ENCODE measurements around the gene ATP4B. TPM values are rescaled to one million over a fixed set of nuclear protein-coding genes. Genes with fewer than 3 reads are reported as not detected.

Gene ATP4B
- polyA plus RNA-seq, 1 donor (not counting 4 experiments of a cell fraction or from before 2014, with no cell fraction given) = not detected

DNA sequence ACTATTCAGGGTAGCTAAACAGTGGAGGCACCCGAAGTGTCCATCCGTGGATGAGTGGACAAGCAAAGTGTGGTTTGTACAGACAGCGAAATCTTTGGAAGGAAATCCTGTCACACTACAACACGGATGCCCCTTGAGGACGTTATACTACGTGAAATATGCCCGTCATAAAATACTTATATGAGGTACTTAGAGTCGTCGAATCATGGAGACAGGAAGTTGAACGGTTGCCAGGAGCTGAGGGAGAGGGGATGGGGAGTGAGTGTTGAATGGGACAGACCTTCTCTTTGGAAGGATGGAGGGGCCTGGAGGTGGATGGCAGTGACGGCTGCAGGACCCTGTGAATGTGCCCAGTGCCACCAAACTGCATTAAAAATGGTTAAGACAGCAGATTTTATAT is 11.6 kb downstream of the ATP4B start:
- Histone ChIP-seq H3K4me1 (ENCODE audit: control insufficient read depth, extremely low read depth, insufficient read depth, low read length) (peaks cover 2% of the 10 kb centered on the region), H3K27me3 (ENCODE audit: control insufficient read depth, extremely low read depth, insufficient read depth, low read length) (peaks cover 5% of the 10 kb centered on the region), H3K9me1 (ENCODE audit: control insufficient read depth, extremely low read depth, insufficient read depth, low read length) (no peaks in the 10 kb centered on the region), H3K27ac (ENCODE audit: control insufficient read depth, insufficient read depth, low read length) (no peak overlapping the region), H3K9ac (ENCODE audit: control insufficient read depth, extremely low read depth, insufficient read depth, low read length) (no peak overlapping the region), H3K9me3 (ENCODE audit: control insufficient read depth, low read depth, low read length) (peaks cover 2% of the 10 kb centered on the region), H3K4me3 (ENCODE audit: control insufficient read depth in 2 of 3, extremely low read depth in 1 of 3, insufficient read depth in 2 of 3, low read depth in 1 of 3, low read length in 3 of 3) (no peak overlapping the region), H3K36me3 (ENCODE audit: control insufficient read depth in 2 of 2, extremely low read depth in 1 of 2, insufficient read depth in 2 of 2, low read length in 2 of 2) (peaks cover 2 to 6% of the 10 kb centered on the region in 2 experiments), H3K79me2 (ENCODE audit: control insufficient read depth, insufficient read depth, low read length) (no peaks in the 10 kb centered on the region), H2AFZ (ENCODE audit: control insufficient read depth, low read length) (no peak overlapping the region), H4K20me1 (ENCODE audit: control insufficient read depth, extremely low read depth, insufficient read depth, low read length) (no peaks in the 10 kb centered on the region), H3K4me2 (ENCODE audit: control insufficient read depth, extremely low read depth, insufficient read depth, low read depth, low read length) (no peak overlapping the region)
- FAIRE-seq (no peak), DNase-seq (ENCODE audit: low read depth, low spot score) (no peak)
- dilution Hi-C loops (cut with MboI; ENCODE audit: extremely low pct_ligation_motif_present, low sequenced_read_pairs) = no loop called here
- TF ChIP-seq CTCF (optimal IDR thresholded peaks at IDR 0.05 in 1 of 3, IDR thresholded peaks at IDR 0.05 in 1 of 3, conservative IDR thresholded peaks at IDR 0.05 in 1 of 3; ENCODE audit: extremely low read depth in 1 of 3, insufficient read depth in 2 of 3, low read length in 3 of 3) = no peak

DNA sequence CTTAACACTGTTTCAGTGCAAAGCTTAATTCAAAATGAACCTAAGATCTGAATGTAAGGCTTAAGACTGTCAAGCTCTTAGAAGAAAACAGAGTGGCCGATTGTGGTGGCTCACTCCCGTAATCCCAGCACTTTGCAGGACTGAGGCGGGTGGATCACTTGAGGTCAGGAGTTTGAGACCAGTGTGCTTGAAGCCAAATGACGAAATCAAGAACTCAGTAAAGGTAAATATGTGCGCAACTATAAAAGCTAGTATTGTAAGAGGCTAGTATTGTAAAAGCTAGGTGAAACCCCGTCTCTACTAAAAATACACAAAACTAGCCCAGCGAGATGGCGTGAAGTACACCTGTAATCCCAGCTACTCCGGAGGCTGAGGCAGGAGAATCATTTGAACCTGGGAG is 12.7 kb downstream of the ATP4B start:
- Histone ChIP-seq H3K4me1 (ENCODE audit: control insufficient read depth, extremely low read depth, insufficient read depth, low read length) (peaks cover 2% of the 10 kb centered on the region), H3K9ac (ENCODE audit: control insufficient read depth, extremely low read depth, insufficient read depth, low read length) (no peak overlapping the region), H3K27ac (ENCODE audit: control insufficient read depth, insufficient read depth, low read length) (no peak overlapping the region), H3K4me3 (ENCODE audit: control insufficient read depth in 2 of 3, extremely low read depth in 1 of 3, insufficient read depth in 2 of 3, low read depth in 1 of 3, low read length in 3 of 3) (no peak overlapping the region), H3K27me3 (ENCODE audit: control insufficient read depth, extremely low read depth, insufficient read depth, low read length) (peaks cover 3% of the 10 kb centered on the region), H3K9me1 (ENCODE audit: control insufficient read depth, extremely low read depth, insufficient read depth, low read length) (no peaks in the 10 kb centered on the region), H2AFZ (ENCODE audit: control insufficient read depth, low read length) (no peak overlapping the region), H3K4me2 (ENCODE audit: control insufficient read depth, extremely low read depth, insufficient read depth, low read depth, low read length) (no peak overlapping the region), H3K36me3 (ENCODE audit: control insufficient read depth in 2 of 2, extremely low read depth in 1 of 2, insufficient read depth in 2 of 2, low read length in 2 of 2) (peaks cover 3 to 10% of the 10 kb centered on the region in 2 experiments), H3K79me2 (ENCODE audit: control insufficient read depth, insufficient read depth, low read length) (no peaks in the 10 kb centered on the region), H4K20me1 (ENCODE audit: control insufficient read depth, extremely low read depth, insufficient read depth, low read length) (no peaks in the 10 kb centered on the region), H3K9me3 (ENCODE audit: control insufficient read depth, low read depth, low read length) (peaks cover 2% of the 10 kb centered on the region)
- FAIRE-seq = no peak
- TF ChIP-seq CTCF (optimal IDR thresholded peaks at IDR 0.05 in 1 of 3, IDR thresholded peaks at IDR 0.05 in 1 of 3, conservative IDR thresholded peaks at IDR 0.05 in 1 of 3; ENCODE audit: extremely low read depth in 1 of 3, insufficient read depth in 2 of 3, low read length in 3 of 3) = no peak
- TF ChIP-seq EZH2 (IDR thresholded peaks at IDR 0.05; ENCODE audit: low read length) = no peak
- no peak for DNase-seq (ENCODE audit: low read depth, low spot score)
- dilution Hi-C loops (cut with MboI; ENCODE audit: extremely low pct_ligation_motif_present, low sequenced_read_pairs) = no loop called here

All from keratinocyte (primary cell).